ENCODE data around the gene TNK1. TPM values are rescaled to one million over a fixed set of nuclear protein-coding genes. Genes with fewer than 3 reads are reported as not detected.

TNK1 gene
- total and polyA plus RNA-seq, 2 experiments from 2014 or later: 8.4 to 8.9 TPM

DNA sequence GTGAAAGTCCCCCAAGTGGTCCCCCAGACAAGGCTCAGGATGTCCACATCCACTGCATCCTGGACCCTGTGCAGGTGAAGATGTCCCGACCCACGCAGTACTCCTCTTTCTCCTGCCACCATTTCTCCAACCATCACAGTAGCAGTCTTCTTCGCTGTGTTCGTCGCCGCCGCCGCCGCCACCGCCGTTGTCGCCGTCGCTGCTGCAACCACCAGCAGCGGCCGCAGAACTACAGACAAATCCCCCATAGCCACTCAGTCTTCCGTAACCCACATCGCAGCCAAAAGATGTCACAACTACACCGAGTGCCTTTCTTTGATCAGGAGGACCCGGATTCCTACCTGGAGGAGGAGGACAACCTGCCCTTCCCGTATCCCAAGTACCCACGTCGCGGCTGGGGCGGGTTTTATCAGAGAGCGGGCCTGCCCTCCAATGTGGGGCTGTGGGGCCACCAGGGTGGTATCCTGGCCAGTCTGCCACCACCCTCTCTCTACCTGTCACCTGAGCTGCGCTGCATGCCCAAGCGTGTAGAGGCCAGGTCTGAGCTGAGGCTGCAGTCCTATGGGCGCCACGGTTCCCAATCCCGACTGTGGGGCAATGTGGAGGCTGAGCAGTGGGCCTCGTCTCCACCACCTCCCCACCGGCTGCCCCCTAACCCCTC is 45.4 kb downstream of the TNK1 start:
- 96% methylated on average over 32 of the region's 33 CpGs for WGBS (ENCODE audit: low lambda C conversion rate, missing lambda C conversion rate)
- Histone ChIP-seq H3K9me3 (ENCODE audit: low read depth) (no peaks in the 10 kb centered on the region), H3K36me3 (replicated peaks; ENCODE audit: insufficient read depth, low read depth) (no peaks in the 10 kb centered on the region), H4K20me1 (ENCODE audit: insufficient read depth, poor library complexity, severe bottlenecking) (no peaks in the 10 kb centered on the region), H3K79me2 (no peaks in the 10 kb centered on the region), H3K27me3 (no peaks in the 10 kb centered on the region), H3K4me2 (no peak overlapping the region), H3K4me3 (no peak overlapping the region), H3K4me1 (ENCODE audit: insufficient read depth) (no peaks in the 10 kb centered on the region), H3K27ac (no peak overlapping the region), H2AFZ (no peak overlapping the region), H3K9me2 (replicated peaks; ENCODE audit: insufficient read depth) (no peaks in the 10 kb centered on the region)
- no peak for DNase-seq (ENCODE audit: low spot score)
- TF ChIP-seq EZH2 (IDR thresholded peaks at IDR 0.05; ENCODE audit: borderline replicate concordance) (no peak), EZH2phosphoT487 (IDR thresholded peaks at IDR 0.05; ENCODE audit: low read depth, severe bottlenecking, unreplicated experiment) (no peak)
- TF ChIP-seq, protein P1, sequence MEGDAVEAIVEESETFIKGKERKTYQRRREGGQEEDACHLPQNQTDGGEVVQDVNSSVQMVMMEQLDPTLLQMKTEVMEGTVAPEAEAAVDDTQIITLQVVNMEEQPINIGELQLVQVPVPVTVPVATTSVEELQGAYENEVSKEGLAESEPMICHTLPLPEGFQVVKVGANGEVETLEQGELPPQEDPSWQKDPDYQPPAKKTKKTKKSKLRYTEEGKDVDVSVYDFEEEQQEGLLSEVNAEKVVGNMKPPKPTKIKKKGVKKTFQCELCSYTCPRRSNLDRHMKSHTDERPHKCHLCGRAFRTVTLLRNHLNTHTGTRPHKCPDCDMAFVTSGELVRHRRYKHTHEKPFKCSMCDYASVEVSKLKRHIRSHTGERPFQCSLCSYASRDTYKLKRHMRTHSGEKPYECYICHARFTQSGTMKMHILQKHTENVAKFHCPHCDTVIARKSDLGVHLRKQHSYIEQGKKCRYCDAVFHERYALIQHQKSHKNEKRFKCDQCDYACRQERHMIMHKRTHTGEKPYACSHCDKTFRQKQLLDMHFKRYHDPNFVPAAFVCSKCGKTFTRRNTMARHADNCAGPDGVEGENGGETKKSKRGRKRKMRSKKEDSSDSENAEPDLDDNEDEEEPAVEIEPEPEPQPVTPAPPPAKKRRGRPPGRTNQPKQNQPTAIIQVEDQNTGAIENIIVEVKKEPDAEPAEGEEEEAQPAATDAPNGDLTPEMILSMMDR (IDR thresholded peaks at IDR 0.05; ENCODE audit: poor library complexity): no peak

DNA sequence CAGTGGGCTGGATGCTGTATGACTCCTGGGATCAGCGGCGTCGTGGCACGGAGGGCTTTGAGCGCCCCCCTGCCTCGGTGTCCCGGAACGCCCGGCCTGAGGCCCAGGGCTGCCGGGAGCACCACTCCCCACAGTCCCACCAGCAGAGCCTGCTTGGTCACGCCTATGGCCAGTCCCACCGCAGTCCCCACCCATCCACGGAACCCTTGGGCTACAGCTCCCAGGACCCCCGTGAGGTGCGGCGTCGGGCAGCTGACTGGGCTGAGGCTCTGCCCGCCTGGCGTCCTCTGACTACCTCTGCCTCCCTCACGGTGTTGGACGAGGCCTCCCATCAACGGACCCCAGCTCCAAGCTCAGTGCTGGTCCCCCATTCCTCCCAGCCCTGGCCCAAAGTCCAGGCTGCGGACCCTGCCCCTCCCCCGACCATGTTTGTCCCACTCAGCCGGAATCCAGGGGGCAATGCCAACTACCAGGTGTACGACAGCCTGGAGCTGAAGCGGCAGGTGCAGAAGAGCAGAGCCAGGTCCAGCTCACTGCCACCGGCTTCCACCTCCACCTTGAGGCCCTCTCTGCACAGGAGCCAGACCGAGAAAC is 46.1 kb downstream of the TNK1 start:
- Histone ChIP-seq H2AFZ (no peak overlapping the region), H3K4me3 (no peak overlapping the region), H3K9me3 (ENCODE audit: low read depth) (no peaks in the 10 kb centered on the region), H4K20me1 (ENCODE audit: insufficient read depth, poor library complexity, severe bottlenecking) (no peaks in the 10 kb centered on the region), H3K9me2 (replicated peaks; ENCODE audit: insufficient read depth) (no peaks in the 10 kb centered on the region), H3K79me2 (no peaks in the 10 kb centered on the region), H3K27ac (no peak overlapping the region), H3K27me3 (no peaks in the 10 kb centered on the region), H3K4me2 (no peak overlapping the region), H3K4me1 (ENCODE audit: insufficient read depth) (no peaks in the 10 kb centered on the region), H3K36me3 (replicated peaks; ENCODE audit: insufficient read depth, low read depth) (no peaks in the 10 kb centered on the region)
- TF ChIP-seq EZH2 (IDR thresholded peaks at IDR 0.05; ENCODE audit: borderline replicate concordance) (no peak), EZH2phosphoT487 (IDR thresholded peaks at IDR 0.05; ENCODE audit: low read depth, severe bottlenecking, unreplicated experiment) (no peak)
- TF ChIP-seq, protein P1 (IDR thresholded peaks at IDR 0.05; ENCODE audit: poor library complexity): no peak
- 91% methylated on average over 27 of the region's 29 CpGs for WGBS (ENCODE audit: low lambda C conversion rate, missing lambda C conversion rate)
- no peak for DNase-seq (ENCODE audit: low spot score)

DNA sequence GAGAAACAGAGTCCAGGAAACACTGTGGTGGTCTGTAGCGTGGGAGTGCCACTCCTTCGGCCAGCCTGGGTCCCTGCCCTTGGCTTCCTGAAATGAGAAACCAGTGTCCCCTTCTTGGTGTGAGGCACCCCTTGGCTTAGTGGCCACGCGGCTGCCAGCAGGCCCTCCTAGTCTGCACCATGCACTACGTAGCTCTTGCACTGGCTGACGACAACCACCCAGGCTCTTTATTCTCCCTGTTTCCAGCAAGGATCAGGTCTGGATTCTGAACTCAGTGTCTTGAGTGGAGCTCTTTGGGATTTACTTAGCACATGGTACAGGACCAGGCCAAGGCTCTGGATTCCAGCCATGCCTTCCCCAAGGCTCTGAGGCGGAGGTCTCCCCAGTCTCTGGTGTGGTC is 46.7 kb downstream of the TNK1 start:
- no peaks in the 10 kb centered on the region for H3K36me3 ChIP-seq (replicated peaks; ENCODE audit: insufficient read depth, low read depth)
- no peaks in the 10 kb centered on the region for H3K9me3 ChIP-seq (ENCODE audit: low read depth)
- TF ChIP-seq EZH2 (IDR thresholded peaks at IDR 0.05; ENCODE audit: borderline replicate concordance) (no peak), EZH2phosphoT487 (IDR thresholded peaks at IDR 0.05; ENCODE audit: low read depth, severe bottlenecking, unreplicated experiment) (no peak)
- TF ChIP-seq, protein P1 (IDR thresholded peaks at IDR 0.05; ENCODE audit: poor library complexity): no peak

More for the DNA sequence above, 46.7 kb downstream of the TNK1 start:
- H3K4me3 ChIP-seq: no peak overlapping the region
- no peak overlapping the region for H3K4me2 ChIP-seq
- no peak for DNase-seq (ENCODE audit: low spot score)
- H3K9me2 ChIP-seq (replicated peaks; ENCODE audit: insufficient read depth): no peaks in the 10 kb centered on the region
- H3K4me1 ChIP-seq (ENCODE audit: insufficient read depth): no peaks in the 10 kb centered on the region
- H4K20me1 ChIP-seq (ENCODE audit: insufficient read depth, poor library complexity, severe bottlenecking): no peaks in the 10 kb centered on the region
- no peak overlapping the region for H3K27ac ChIP-seq
- 91% methylated on average over 7 of the region's 7 CpGs for WGBS (ENCODE audit: low lambda C conversion rate, missing lambda C conversion rate)
- H3K27me3 ChIP-seq: no peaks in the 10 kb centered on the region
- H3K79me2 ChIP-seq: no peaks in the 10 kb centered on the region
- H2AFZ ChIP-seq: no peak overlapping the region
